ENCODE data around the gene TMEM178B. TPM values are rescaled to one million over a fixed set of nuclear protein-coding genes. Genes with fewer than 3 reads are reported as not detected.
"Not testable (repeated sequence)": the region's sequence is repeated elsewhere in the genome, so short reads cannot be mapped to it uniquely, and the experiment has no call there.

The TMEM178B gene
- polyA plus RNA-seq, 6 donors from 2014 or later, result not detected

GRCh38 chr7:141055146-141055545 lies 18.7 kb upstream of the TMEM178B start:
- peaks cover 39 to 45% (median 40%) of the 10 kb centered on the region in 3 donors for H3K27me3 Mint-ChIP-seq
- peaks cover 0 to 7% of the 10 kb centered on the region in 2 donors for H3K36me3 Mint-ChIP-seq
- DNase-seq, result no peak
- no peak for ATAC-seq (ENCODE audit: low read depth in 2 of 2)
- H3K27ac Mint-ChIP-seq, result no peak overlapping the region
- no peak overlapping the region for H3K4me3 Mint-ChIP-seq
- H3K4me1 Mint-ChIP-seq, result peaks cover 0 to 4% (median 0%) of the 10 kb centered on the region in 3 donors
- peaks cover 2 to 29% (median 19%) of the 10 kb centered on the region in 7 donors for H3K9me3 Mint-ChIP-seq

- H3K4me3 Mint-ChIP-seq, result no peak overlapping the region
- no peak for ATAC-seq (ENCODE audit: low read depth in 2 of 2)
- peaks cover 24 to 37% (median 28%) of the 10 kb centered on the region in 3 donors for H3K27me3 Mint-ChIP-seq
- H3K36me3 Mint-ChIP-seq, result peaks cover 0 to 7% of the 10 kb centered on the region in 2 donors
- no peak for DNase-seq
- peaks cover 0 to 4% (median 0%) of the 10 kb centered on the region in 3 donors for H3K4me1 Mint-ChIP-seq
- H3K9me3 Mint-ChIP-seq, result peaks cover 2 to 29% (median 21%) of the 10 kb centered on the region in 7 donors
- no peak overlapping the region for H3K27ac Mint-ChIP-seq
Observed at GRCh38 chr7:141057788-141058187, 16.1 kb upstream of the TMEM178B start.

- peaks cover 0 to 10% (median 2%) of the 10 kb centered on the region in 7 donors for H3K9me3 Mint-ChIP-seq
- not testable (repeated sequence) for ATAC-seq (ENCODE audit: low read depth in 2 of 2); H3K4me3 Mint-ChIP-seq; H3K27ac Mint-ChIP-seq; DNase-seq
- peaks cover 4 to 19% of the 10 kb centered on the region in 2 donors for H3K36me3 Mint-ChIP-seq
- peaks cover 31 to 51% (median 49%) of the 10 kb centered on the region in 3 donors for H3K27me3 Mint-ChIP-seq
- peaks cover 13 to 22% (median 16%) of the 10 kb centered on the region in 3 donors for H3K4me1 Mint-ChIP-seq
Observed at GRCh38 chr7:141067856-141068255, 6.0 kb upstream of the TMEM178B start.

GRCh38 chr7:141071260-141071854 lies 2.5 kb upstream of the TMEM178B start:
- Mint-ChIP-seq H3K4me1 (peaks cover 16 to 29% (median 28%) of the 10 kb centered on the region in 3 donors), H3K27ac (peak overlapping the region in 1 of 6 donors; percentile 91)
- no peak for ATAC-seq (ENCODE audit: low read depth in 2 of 2)

GRCh38 chr7:141071855-141072547 lies 1.9 kb upstream of the TMEM178B start:
- Mint-ChIP-seq H3K36me3 (peaks cover 4 to 19% of the 10 kb centered on the region in 2 donors), H3K27ac (no peak overlapping the region), H3K4me1 (peaks cover 16 to 29% (median 28%) of the 10 kb centered on the region in 3 donors), H3K4me3 (peak overlapping the region; percentile 16 to 86 (median 78)), H3K9me3 (peaks cover 0 to 10% (median 2%) of the 10 kb centered on the region in 7 donors), H3K27me3 (peaks cover 31 to 63% (median 49%) of the 10 kb centered on the region in 3 donors)
- ATAC-seq (ENCODE audit: low read depth in 2 of 2) (no peak), DNase-seq (no peak)

More at GRCh38 chr7:141071260-141071854, 2.5 kb upstream of the TMEM178B start:
- Mint-ChIP-seq H3K36me3 (peaks cover 4 to 19% of the 10 kb centered on the region in 2 donors), H3K9me3 (peaks cover 0 to 10% (median 2%) of the 10 kb centered on the region in 7 donors), H3K27me3 (peaks cover 31 to 63% (median 49%) of the 10 kb centered on the region in 3 donors), H3K4me3 (peak overlapping the region; percentile 16 to 86 (median 81))
- no peak for DNase-seq

GRCh38 chr7:141072548-141073172 lies 1.2 kb upstream of the TMEM178B start:
- Mint-ChIP-seq H3K4me1 (peaks cover 16 to 29% (median 28%) of the 10 kb centered on the region in 3 donors), H3K4me3 (peak overlapping the region; percentile 16 to 86 (median 78)), H3K27me3 (peaks cover 31 to 63% (median 49%) of the 10 kb centered on the region in 3 donors), H3K9me3 (peaks cover 0 to 10% (median 2%) of the 10 kb centered on the region in 7 donors), H3K36me3 (peaks cover 4 to 19% of the 10 kb centered on the region in 2 donors), H3K27ac (no peak overlapping the region)
- no peak for DNase-seq
- peak; percentile 35 to 58 for ATAC-seq (ENCODE audit: low read depth in 2 of 2)

- Mint-ChIP-seq H3K27me3 (peaks cover 31 to 58% (median 46%) of the 10 kb centered on the region in 3 donors), H3K27ac (no peak overlapping the region)
Observed at GRCh38 chr7:141073173-141073640, 657 bp upstream of the TMEM178B start.

GRCh38 chr7:141074162-141074991 lies 513 bp downstream of the TMEM178B start:
- Mint-ChIP-seq H3K27me3 (peaks cover 28 to 47% (median 35%) of the 10 kb centered on the region in 3 donors), H3K9me3 (peaks cover 0 to 5% (median 2%) of the 10 kb centered on the region in 7 donors), H3K36me3 (peaks cover 4 to 19% of the 10 kb centered on the region in 2 donors), H3K27ac (peak overlapping the region in 1 of 6 donors; percentile 48), H3K4me1 (peaks cover 16 to 29% (median 28%) of the 10 kb centered on the region in 3 donors), H3K4me3 (peak overlapping the region; percentile 55 to 86 (median 75))
- no peak for DNase-seq
- ATAC-seq (ENCODE audit: low read depth in 2 of 2), result peak in 1 of 2 donors; percentile 28

More at GRCh38 chr7:141073173-141073640, 657 bp upstream of the TMEM178B start:
- peaks cover 0 to 10% (median 2%) of the 10 kb centered on the region in 7 donors for H3K9me3 Mint-ChIP-seq
- H3K36me3 Mint-ChIP-seq, result peaks cover 4 to 19% of the 10 kb centered on the region in 2 donors
- H3K4me1 Mint-ChIP-seq, result peaks cover 16 to 29% (median 28%) of the 10 kb centered on the region in 3 donors
- DNase-seq, result no peak
- ATAC-seq (ENCODE audit: low read depth in 2 of 2), result peak in 1 of 2 donors; percentile 36
- H3K4me3 Mint-ChIP-seq, result peak overlapping the region in 7 of 8 donors; percentile 59 to 86 (median 76)

- Mint-ChIP-seq H3K4me3 (peak overlapping the region; percentile 55 to 86 (median 75)), H3K27ac (peak overlapping the region in 1 of 6 donors; percentile 48), H3K4me1 (peaks cover 16 to 29% (median 28%) of the 10 kb centered on the region in 3 donors), H3K27me3 (peaks cover 23 to 43% (median 32%) of the 10 kb centered on the region in 3 donors), H3K36me3 (peaks cover 0 to 13% of the 10 kb centered on the region in 2 donors), H3K9me3 (peaks cover 0 to 2% (median 0%) of the 10 kb centered on the region in 7 donors)
- no peak for DNase-seq
- no peak for ATAC-seq (ENCODE audit: low read depth in 2 of 2)
Observed at GRCh38 chr7:141074997-141075396, 1.1 kb downstream of the TMEM178B start.

- Mint-ChIP-seq H3K9me3 (peaks cover 0 to 2% (median 0%) of the 10 kb centered on the region in 7 donors), H3K36me3 (no peaks in the 10 kb centered on the region), H3K27me3 (peaks cover 12 to 33% (median 23%) of the 10 kb centered on the region in 3 donors), H3K4me3 (no peak overlapping the region), H3K4me1 (peaks cover 12 to 24% (median 20%) of the 10 kb centered on the region in 3 donors), H3K27ac (no peak overlapping the region)
- ATAC-seq (ENCODE audit: low read depth in 2 of 2), result no peak
- DNase-seq, result no peak
Observed at GRCh38 chr7:141076377-141076776, 2.5 kb downstream of the TMEM178B start.

- ATAC-seq (ENCODE audit: low read depth in 2 of 2) (no peak), DNase-seq (no peak)
- peaks cover 3 to 8% (median 5%) of the 10 kb centered on the region in 3 donors for H3K4me1 Mint-ChIP-seq
- peaks cover 18 to 34% (median 21%) of the 10 kb centered on the region in 3 donors for H3K27me3 Mint-ChIP-seq
- no peak overlapping the region for H3K4me3 Mint-ChIP-seq
- H3K36me3 Mint-ChIP-seq, result no peaks in the 10 kb centered on the region
- H3K27ac Mint-ChIP-seq, result no peak overlapping the region
- H3K9me3 Mint-ChIP-seq, result peaks cover 0 to 2% (median 0%) of the 10 kb centered on the region in 7 donors
Observed at GRCh38 chr7:141079219-141079618, 5.4 kb downstream of the TMEM178B start.

- ATAC-seq (ENCODE audit: low read depth in 2 of 2); H3K4me1 Mint-ChIP-seq; DNase-seq; H3K9me3 Mint-ChIP-seq; H3K4me3 Mint-ChIP-seq; H3K36me3 Mint-ChIP-seq; H3K27ac Mint-ChIP-seq: not testable (repeated sequence)
- H3K27me3 Mint-ChIP-seq, result peaks cover 17 to 22% (median 18%) of the 10 kb centered on the region in 3 donors
Observed at GRCh38 chr7:141089490-141089889, 15.6 kb downstream of the TMEM178B start.
